IPS-NIHi7 (cell line): Measurements from ENCODE around the gene ZNF236.
A peak's percentile ranks its signal among the peaks of the same experiment; 100 is the strongest.
"Not testable (repeated sequence)": the region's sequence is repeated elsewhere in the genome, so short reads cannot be mapped to it uniquely, and the experiment has no call there.

Source experiments
- DNase-seq: peaks from one replicate; pipeline ENCODE4 v3.0.0; 2012; ENCODE audit warnings: mixed read lengths; ENCODE audit errors: extremely low spot score

Gene ZNF236

GRCh38 chr18:76948345-76948744 lies 126.0 kb downstream of the ZNF236 start:
- DNase-seq: no peak

GRCh38 chr18:76951456-76952247 lies 129.3 kb downstream of the ZNF236 start:
- no peak for DNase-seq

GRCh38 chr18:76952747-76953146 lies 130.4 kb downstream of the ZNF236 start:
- DNase-seq: no peak

GRCh38 chr18:76953156-76953555 lies 130.8 kb downstream of the ZNF236 start:
- DNase-seq: no peak

- no peak for DNase-seq
Observed at GRCh38 chr18:76953583-76954233, 131.4 kb downstream of the ZNF236 start.

- DNase-seq: no peak
Observed at GRCh38 chr18:76955524-76956170, 133.3 kb downstream of the ZNF236 start.

- no peak for DNase-seq
Observed at GRCh38 chr18:76956648-76957047, 134.3 kb downstream of the ZNF236 start.

GRCh38 chr18:76957384-76958355 lies 135.3 kb downstream of the ZNF236 start:
- no peak for DNase-seq

- no peak for DNase-seq
Observed at GRCh38 chr18:76958692-76959341, 136.5 kb downstream of the ZNF236 start.

GRCh38 chr18:76959605-76960004 lies 137.2 kb downstream of the ZNF236 start:
- DNase-seq: no peak

GRCh38 chr18:76960528-76961035 lies 138.2 kb downstream of the ZNF236 start:
- DNase-seq: peak; percentile 11

- DNase-seq: no peak
Observed at GRCh38 chr18:76962851-76963250, 140.5 kb downstream of the ZNF236 start.

GRCh38 chr18:76963936-76964335 lies 141.6 kb downstream of the ZNF236 start:
- DNase-seq: no peak

GRCh38 chr18:76965555-76966151 lies 143.3 kb downstream of the ZNF236 start:
- DNase-seq: not testable (repeated sequence)

- DNase-seq: not testable (repeated sequence)
Observed at GRCh38 chr18:76967299-76967698, 144.9 kb downstream of the ZNF236 start.

- peak; percentile 87 for DNase-seq
Observed at GRCh38 chr18:76967721-76968472, 145.5 kb downstream of the ZNF236 start.

GRCh38 chr18:76970770-76971559 lies 148.6 kb downstream of the ZNF236 start:
- DNase-seq: no peak

- DNase-seq: no peak
Observed at GRCh38 chr18:76972241-76972640, 149.9 kb downstream of the ZNF236 start.
